A673 (cell line): ENCODE results near the gene TSPAN5. TPM values are rescaled to one million over a fixed set of nuclear protein-coding genes. Genes with fewer than 3 reads are reported as not detected.
A peak's percentile ranks its signal among the peaks of the same experiment; 100 is the strongest.

Source experiments
- BruUV-seq: library from RNA; stranded (reverse); fragments of 400-500 nt; replicated peaks from 2 replicates; lab custom pipeline; 2021; lab: Mats Ljungman, UMichigan
- CTCF ChIA-PET: fragments of 300-600 bp; sonication (Branson Sonifier 250); formaldehyde crosslinking; loops from one replicate; lab custom pipeline; 2022; ENCODE audit warnings: antibody characterized with exemption; lab: Charles Lee
- POLR2A ChIA-PET: fragments of 300-600 bp; sonication (Branson Sonifier 250); formaldehyde crosslinking; loops from one replicate; lab custom pipeline; 2022; ENCODE audit warnings: antibody characterized with exemption; ENCODE audit not compliant: low non-redundant PET; lab: Charles Lee
- DNase-seq: peaks from one replicate; pipeline ENCODE4 v3.0.0-alpha.2; 2015; ENCODE audit warnings: low spot score
- H3K27ac ChIP-seq: fragments of 200-600 bp; sonication (generic); 2 replicates; pipeline ENCODE4 v1.5.1; 2016; ENCODE audit warnings: mixed run types, low read depth, mild to moderate bottlenecking, mixed read lengths, antibody characterized with exemption, low read length; ENCODE audit not compliant: poor library complexity, severe bottlenecking
- H3K27me3 ChIP-seq: fragments of 200-600 bp; sonication (generic); replicated peaks from 2 replicates; pipeline ENCODE4 v1.6.1; 2017; ENCODE audit warnings: mixed run types, low read depth, mild to moderate bottlenecking, mixed read lengths, antibody characterized with exemption, low read length; ENCODE audit not compliant: insufficient read depth, poor library complexity
- H3K36me3 ChIP-seq: fragments of 200-600 bp; sonication (generic); 2 replicates; pipeline ENCODE4 v1.6.1; 2016; ENCODE audit warnings: mixed run types, mild to moderate bottlenecking, mixed read lengths, antibody characterized with exemption, low read length; ENCODE audit not compliant: insufficient read depth, poor library complexity, severe bottlenecking
- H3K4me1 ChIP-seq: fragments of 200-600 bp; sonication (generic); 2 replicates; pipeline ENCODE4 v1.6.1; 2017; ENCODE audit warnings: mixed run types, mild to moderate bottlenecking, mixed read lengths, antibody characterized with exemption, low read length; ENCODE audit not compliant: insufficient read depth, poor library complexity, severe bottlenecking
- H3K4me3 ChIP-seq: fragments of 200-600 bp; sonication (generic); 2 replicates; pipeline ENCODE4 v1.5.1; 2016; ENCODE audit warnings: low read depth, mixed run types, mild to moderate bottlenecking, mixed read lengths, low read length; ENCODE audit not compliant: poor library complexity, severe bottlenecking
- H3K9me3 ChIP-seq: fragments of 200-600 bp; sonication (generic); 2 replicates; pipeline ENCODE4 v1.6.1; 2016; ENCODE audit warnings: mixed run types, low read depth, mild to moderate bottlenecking, mixed read lengths, antibody characterized with exemption, low read length; ENCODE audit not compliant: poor library complexity, severe bottlenecking
- EZH2 ChIP-seq: fragments of 200-600 bp; sonication (generic); IDR thresholded peaks from 2 replicates; pipeline ENCODE4 v1.6.1; 2017; ENCODE audit warnings: borderline replicate concordance, low read depth, mild to moderate bottlenecking, mixed read lengths, antibody characterized with exemption, low read length; ENCODE audit not compliant: poor library complexity, severe bottlenecking
- intact Hi-C: fragments of 100-400 bp; cut with micrococcal nuclease; formaldehyde crosslinking; loops from one replicate; pipeline ENCODE4 v1.10.0; 2022; ENCODE audit not compliant: unreplicated experiment
- total RNA-seq: library from RNA; stranded (reverse); gene quantifications from 2 replicates; pipeline ENCODE4 v1.2.3, GENCODE V29; 2021
- TF ChIP-seq, protein P1 (sequence below): fragments of 300-800, 200-600 bp; sonication (generic); conservative IDR thresholded peaks from 2 replicates; pipeline ENCODE4 v1.5.1; 2017; ENCODE audit warnings: low read depth, mild to moderate bottlenecking, antibody characterized with exemption, low read length, moderate library complexity, mixed read lengths

The TSPAN5 gene
- total RNA-seq, 1 experiment from 2014 or later: 15.2 TPM

- intact Hi-C loops: no loop called here
- Histone ChIP-seq H3K9me3 (no peaks in the 10 kb centered on the region), H3K36me3 (no peaks in the 10 kb centered on the region), H3K27me3 (no peaks in the 10 kb centered on the region), H3K4me3 (peak overlapping the region; percentile 3), H3K4me1 (peaks cover 25% of the 10 kb centered on the region), H3K27ac (peak overlapping the region; percentile 61)
- DNase-seq: peak; percentile 89
- ChIA-PET POLR2A (no interaction called here), CTCF (no interaction called here)
- TF ChIP-seq, protein P1, sequence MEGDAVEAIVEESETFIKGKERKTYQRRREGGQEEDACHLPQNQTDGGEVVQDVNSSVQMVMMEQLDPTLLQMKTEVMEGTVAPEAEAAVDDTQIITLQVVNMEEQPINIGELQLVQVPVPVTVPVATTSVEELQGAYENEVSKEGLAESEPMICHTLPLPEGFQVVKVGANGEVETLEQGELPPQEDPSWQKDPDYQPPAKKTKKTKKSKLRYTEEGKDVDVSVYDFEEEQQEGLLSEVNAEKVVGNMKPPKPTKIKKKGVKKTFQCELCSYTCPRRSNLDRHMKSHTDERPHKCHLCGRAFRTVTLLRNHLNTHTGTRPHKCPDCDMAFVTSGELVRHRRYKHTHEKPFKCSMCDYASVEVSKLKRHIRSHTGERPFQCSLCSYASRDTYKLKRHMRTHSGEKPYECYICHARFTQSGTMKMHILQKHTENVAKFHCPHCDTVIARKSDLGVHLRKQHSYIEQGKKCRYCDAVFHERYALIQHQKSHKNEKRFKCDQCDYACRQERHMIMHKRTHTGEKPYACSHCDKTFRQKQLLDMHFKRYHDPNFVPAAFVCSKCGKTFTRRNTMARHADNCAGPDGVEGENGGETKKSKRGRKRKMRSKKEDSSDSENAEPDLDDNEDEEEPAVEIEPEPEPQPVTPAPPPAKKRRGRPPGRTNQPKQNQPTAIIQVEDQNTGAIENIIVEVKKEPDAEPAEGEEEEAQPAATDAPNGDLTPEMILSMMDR: no peak
- no peak for TF ChIP-seq EZH2
- no TSS peak for BruUV-seq
These were observed 149.4 kb downstream of the TSPAN5 start for GRCh38 chr4:98508829-98509598.

- TF ChIP-seq, protein P1: no peak
- no peak for TF ChIP-seq EZH2
- BruUV-seq: no TSS peak
- H3K27ac ChIP-seq: no peak overlapping the region
- POLR2A ChIA-PET: no interaction called here
- H3K36me3 ChIP-seq: no peaks in the 10 kb centered on the region
- H3K4me3 ChIP-seq: no peak overlapping the region
- no peak for DNase-seq
- peaks cover 25% of the 10 kb centered on the region for H3K4me1 ChIP-seq
- no peaks in the 10 kb centered on the region for H3K9me3 ChIP-seq
- intact Hi-C loops: no loop called here
- no peaks in the 10 kb centered on the region for H3K27me3 ChIP-seq
- CTCF ChIA-PET: no interaction called here
These were observed 150.2 kb downstream of the TSPAN5 start for GRCh38 chr4:98508248-98508647.

- Histone ChIP-seq H3K4me1 (peaks cover 25% of the 10 kb centered on the region), H3K9me3 (no peaks in the 10 kb centered on the region), H3K36me3 (no peaks in the 10 kb centered on the region), H3K4me3 (no peak overlapping the region), H3K27me3 (no peaks in the 10 kb centered on the region), H3K27ac (no peak overlapping the region)
- no peak for DNase-seq
- POLR2A ChIA-PET: no interaction called here
- no peak for TF ChIP-seq EZH2
- TF ChIP-seq, protein P1: no peak
- CTCF ChIA-PET: interaction anchor here (0.8 kb wide), 1 partner anchor 36 kb away, joined by 3 read pairs; no protein-coding TSS in a partner anchor
- intact Hi-C loops: no loop called here
- no TSS peak for BruUV-seq
These were observed 151.1 kb downstream of the TSPAN5 start for GRCh38 chr4:98507299-98507698.
